HG03571 (cell line): ENCODE data around the gene CELF3.
"Not testable (repeated sequence)": the region's sequence is repeated elsewhere in the genome, so short reads cannot be mapped to it uniquely, and the experiment has no call there.

ENCODE experiments used
- ATAC-seq: cut with Tn5 transposase; IDR thresholded peaks from one replicate; pipeline ENCODE4 v1.9.1; 2021; ENCODE audit not compliant: unreplicated experiment

CELF3 gene

DNA sequence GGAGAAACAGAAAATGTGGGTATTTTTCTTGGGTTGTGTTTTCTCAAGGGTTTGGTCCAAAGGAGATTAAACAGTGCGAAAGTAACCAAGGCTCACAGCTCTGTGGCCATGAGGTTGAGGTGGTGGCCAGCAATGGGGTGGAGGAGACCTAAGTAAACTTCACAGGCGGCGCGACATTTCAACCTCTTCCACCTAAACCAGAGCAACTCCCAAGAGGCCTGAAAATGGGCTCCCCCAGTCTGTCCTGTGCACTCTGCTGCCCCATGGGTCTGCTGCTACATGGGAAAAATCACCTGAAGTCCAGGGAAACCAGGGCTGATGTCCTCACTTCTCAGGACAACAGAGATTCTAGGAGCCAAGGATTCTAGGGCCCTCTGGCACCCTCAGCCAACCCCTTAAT, 12.4 kb downstream of the CELF3 start:
- ATAC-seq, result no peak

DNA sequence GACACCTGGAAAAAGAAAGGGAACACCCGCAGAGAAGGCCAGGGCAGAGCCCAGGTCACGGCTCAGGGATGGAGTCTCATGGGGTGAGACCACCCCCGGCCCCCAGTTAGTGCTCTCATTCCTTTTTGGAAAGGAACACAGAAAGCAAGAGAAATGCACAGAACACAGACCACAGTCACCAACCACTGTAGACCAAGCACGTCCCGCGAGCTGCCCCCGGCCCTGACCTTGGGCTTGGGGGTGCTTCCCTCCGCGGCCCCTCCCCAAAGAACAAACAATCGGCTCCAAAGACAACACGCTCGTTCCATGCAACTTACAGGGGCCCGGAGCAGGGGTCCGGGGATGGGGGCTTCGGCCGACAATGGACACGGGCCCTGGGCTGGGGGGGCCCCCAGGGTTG, 12.8 kb downstream of the CELF3 start:
- ATAC-seq, result no peak

DNA sequence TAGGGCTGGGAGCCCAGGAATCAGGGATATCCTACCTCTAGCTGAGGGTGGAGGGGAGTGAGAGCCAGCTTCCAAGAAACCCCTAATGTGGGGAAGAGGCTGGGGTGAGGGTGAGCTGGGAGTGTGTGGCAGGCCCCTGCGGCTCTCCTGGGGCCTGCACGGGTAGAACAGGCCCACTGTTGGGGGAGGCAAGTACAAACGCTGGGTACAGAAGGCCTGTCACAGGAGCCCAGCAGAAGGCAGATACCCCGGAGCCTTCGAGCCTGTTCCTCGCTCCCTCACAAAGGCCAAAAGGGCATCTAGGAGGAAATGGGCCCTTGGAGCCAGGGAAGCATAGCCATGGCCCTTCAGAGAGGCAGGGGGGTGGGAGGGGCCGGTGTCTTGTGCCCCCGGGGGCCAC, 13.7 kb downstream of the CELF3 start:
- no peak for ATAC-seq

DNA sequence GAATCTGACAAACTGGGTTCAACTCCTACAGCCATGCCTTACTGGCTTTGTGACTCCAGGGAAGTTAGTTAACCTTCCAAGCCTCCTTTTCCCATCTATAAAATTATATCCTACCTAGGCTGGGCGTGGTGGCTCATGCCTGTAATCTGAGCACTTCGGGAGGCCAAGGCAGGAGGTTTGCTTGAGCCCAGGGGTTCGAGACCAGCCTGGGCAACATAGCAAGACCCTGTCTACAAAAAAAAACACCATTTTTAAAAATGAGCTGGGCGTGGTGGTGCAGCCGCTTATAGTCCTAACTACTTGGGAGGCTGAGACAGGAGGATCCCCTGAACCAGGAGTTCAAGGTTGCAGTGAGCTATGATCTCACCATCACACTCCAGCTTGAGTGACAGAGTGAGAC, 15.1 kb downstream of the CELF3 start:
- no peak for ATAC-seq

DNA sequence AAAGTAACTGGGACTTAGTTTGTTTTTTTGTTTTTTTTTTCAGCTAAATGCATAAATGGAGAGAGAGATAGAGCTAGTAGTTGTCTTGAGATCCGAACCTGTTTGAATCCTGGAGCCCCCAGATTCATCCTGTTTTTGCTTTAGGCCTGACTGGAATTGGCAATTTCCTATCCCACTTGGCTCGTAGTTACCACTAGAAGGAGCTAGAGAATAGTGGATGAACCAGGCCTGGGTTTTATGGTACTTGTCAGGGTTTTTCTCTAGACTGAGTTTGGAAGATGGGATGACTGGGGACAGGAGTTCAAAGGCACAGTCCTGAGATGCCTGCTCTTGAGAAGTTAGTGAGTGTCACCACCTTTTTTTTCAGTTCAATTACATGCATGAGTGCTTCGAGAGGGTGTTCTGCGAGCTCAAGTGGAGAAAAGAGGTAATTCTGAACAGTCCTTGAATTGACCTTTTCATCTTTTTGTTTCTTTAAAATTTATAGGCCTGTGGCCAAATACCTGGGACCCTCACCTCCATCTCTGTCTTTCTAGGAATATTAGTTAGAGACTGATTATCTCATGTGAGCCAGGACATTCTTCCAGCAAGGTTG, 23.4 kb downstream of the CELF3 start:
- no peak for ATAC-seq

DNA sequence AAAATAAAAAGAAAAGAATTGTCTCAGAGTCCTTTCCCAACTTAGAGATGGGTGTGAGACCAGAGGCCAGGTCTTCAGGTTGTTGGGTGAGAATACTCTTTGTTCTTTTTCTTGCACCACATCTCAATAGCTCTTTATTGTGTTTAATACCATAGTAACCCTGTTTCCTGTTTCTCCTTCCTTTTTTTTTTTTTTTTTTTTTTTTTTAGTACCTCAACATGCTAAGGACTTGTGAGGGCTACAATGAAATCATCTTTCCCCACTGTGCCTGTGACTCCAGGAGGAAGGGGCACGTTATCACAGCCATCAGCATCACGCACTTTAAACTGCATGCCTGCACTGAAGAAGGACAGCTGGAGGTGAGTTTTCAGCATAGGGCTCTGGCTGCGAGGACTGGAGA, 24.4 kb downstream of the CELF3 start:
- no peak for ATAC-seq

DNA sequence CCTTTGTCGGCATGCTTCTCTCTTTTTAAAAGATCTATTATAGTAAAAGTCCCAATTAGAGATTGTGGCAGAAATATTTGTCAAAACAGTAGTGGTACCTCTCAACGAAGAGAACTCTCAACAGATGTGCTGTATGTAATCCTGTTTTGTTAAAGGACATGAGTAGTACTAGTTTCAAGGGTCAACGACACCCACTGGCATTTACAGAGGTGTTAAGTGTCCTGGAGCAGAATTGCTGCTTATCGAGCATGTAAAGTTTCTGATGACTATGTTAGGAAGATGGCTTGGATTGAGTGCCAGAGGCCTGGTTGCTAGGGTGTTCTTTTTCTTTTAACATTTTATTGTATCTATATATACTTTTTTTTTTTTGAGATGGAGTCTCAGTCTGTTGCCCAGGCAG, 27.1 kb downstream of the CELF3 start:
- no peak for ATAC-seq

DNA sequence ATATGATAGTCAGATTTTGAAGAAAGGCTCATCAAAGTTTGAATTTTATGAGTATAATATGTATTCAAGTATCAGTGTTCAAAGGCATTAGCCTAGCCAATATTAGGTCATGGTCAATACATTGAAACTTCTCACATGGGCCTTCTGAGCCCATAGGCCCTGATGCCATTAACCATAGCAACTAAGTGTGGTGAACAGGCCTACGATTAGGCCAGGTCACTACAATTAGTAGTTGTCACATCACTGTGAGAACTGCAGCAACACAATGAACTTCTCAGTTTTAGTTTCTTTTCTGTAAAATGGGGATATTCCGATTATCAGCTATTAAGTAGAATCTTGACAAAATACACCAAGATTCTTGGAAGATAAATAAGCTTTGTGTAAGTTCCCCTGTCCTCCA, 30.0 kb downstream of the CELF3 start:
- no peak for ATAC-seq

DNA sequence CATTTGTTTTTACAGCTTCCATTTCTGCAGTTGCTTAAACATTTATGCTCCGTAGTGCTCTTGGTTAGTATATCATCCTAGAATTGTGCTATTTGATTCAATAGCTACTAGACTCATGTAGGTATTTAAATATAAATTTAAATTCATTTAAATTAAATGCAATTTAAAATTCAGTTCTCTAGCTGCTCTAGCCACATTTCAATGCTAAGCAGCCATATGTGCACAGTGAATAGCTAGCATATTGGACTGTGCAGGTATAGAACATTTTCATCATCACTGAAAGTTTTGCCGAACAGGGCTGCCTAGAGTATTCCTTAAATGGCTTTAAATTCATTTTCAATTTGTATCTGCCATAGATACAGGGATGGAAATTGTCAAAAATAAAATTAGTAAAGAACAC, 32.5 kb downstream of the CELF3 start:
- ATAC-seq, result no peak

DNA sequence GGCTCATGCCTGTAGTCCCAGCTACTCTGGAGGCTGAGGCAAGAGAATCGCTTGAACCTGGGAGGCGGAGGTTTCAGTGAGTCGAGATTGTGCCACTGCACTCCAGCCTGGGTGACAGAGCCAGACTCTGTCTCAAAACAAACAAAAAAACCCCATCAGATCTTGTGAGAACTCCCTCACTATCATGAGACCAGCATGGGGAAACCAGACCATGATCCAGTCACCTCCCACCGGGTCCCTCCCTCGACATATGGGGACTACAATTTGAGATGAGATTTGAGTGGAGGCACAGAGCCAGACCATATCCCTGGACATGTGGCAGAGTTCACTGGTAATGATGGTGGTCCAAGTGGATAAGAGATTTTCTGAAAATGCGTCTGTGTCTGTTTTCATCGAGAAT, 33.7 kb downstream of the CELF3 start:
- not testable (repeated sequence) for ATAC-seq

DNA sequence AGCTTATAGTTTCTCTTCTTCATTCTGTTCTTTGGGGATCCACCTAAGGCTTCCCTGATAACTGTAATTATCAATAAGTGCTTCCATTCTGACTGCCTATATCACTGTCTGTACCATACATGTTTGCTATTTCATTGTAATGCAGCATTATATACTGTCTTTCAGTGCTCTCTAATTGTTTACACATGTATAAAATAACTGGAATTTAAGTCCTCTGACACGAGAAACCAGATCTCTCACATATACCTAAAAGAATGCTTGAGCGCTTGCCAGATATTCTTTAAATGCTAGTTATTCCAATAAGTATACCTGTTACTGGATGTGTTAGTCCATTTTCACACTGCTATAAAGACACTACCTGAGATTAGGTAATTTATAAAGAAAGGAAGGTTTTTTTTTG, 34.7 kb downstream of the CELF3 start:
- ATAC-seq, result no peak

DNA sequence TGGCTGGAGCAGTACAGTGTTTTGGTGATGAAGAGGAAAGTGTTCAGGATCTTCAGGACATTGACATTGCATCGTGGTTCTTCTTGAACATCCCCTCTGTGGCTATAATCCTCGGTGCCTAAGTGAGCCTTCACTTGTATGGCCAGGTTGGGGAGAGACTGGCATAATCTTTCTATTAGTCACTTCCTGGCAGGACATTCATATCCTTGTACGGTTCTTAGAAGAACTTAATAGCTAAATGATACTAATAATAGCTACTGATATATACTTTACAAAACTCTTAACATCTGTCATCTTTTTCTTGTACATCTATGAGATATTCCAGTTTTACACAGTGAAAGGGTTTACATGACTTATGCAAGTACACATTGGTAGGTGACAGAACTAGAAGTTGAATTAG, 35.8 kb downstream of the CELF3 start:
- no peak for ATAC-seq

DNA sequence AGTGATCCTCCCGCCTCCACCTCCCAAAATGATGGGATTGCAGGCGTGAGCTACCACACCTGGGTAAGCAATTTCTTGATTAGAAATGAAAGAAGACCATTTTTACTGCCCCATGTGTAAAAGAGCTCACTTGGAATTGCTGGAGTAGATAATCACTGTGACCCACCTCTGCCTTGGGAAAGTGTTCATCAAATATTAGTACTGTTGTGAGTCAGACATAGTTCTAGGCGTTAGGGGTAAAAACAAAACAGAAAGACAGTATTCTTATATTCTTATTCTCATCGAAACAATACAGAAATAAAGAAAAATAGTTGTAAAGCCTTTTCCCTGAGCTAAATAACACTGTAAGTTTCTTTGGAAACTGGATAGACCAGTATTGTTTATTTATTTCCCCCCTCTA, 36.2 kb downstream of the CELF3 start:
- no peak for ATAC-seq

DNA sequence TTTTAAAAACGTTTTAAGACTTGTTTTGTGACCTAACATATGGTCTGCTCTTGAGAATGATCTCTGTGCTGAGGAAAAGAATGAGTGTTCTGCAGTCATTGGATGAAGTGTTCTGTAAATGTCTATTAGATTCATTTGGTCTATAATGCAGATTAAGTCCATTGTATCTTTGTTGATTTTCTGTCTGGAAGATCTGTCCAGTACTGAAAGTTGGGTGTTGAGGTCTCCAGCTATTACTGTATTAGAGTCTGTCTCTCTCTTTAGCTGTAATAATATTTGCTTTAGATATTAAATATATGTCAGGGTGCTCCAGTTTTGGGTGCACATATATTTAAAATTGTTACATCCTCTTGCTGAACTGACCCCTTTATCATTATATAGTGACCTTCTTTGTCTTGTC, 43.2 kb downstream of the CELF3 start:
- no peak for ATAC-seq

DNA sequence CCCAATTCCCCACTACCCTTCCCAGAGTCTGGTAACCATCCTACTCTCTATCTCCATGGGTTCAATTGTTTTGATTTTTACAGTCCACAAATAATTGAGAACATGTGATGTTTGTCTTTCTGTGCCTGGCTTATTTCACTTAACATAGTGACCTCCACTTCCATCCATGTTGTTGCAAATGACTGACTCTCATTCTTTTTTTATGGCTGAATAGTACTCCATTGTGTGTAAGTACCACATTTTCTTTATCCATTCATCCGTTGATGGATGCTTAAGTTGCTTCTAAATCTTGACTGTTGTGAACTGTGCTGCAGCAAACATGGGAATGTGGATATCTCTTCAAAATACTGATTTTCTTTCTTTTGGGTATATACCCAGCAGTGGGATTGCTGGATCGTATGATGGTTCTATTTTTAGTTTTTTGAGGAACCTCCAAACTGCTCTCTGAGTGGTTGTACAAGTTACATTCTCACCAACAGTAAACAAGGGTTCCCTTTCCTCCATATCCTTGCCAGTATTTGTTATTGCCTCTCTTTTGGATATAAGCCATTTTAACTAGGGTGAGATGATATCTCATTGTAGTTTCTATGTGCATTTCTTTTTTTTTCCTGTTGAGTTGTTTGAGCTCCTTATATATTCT, 46.4 kb downstream of the CELF3 start:
- ATAC-seq, result not testable (repeated sequence)

DNA sequence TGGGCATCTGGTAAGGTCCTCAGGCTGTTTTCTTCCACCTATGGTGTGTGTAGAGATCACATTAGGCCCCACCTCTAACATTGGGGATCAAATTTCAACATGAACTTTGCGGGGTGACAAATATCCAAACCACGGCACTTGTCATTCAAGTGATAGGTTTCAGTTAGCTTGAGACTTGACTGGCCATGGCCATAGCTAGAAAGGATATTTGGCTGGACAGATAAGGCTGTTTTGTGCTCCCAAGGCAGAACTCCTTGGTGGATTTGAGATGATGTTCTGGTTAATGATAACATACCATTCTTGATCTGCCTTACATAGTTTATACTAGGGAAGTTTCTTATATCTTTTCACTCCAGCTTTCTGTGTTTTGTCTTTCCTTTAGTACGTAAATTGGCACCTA, 48.5 kb downstream of the CELF3 start:
- no peak for ATAC-seq

DNA sequence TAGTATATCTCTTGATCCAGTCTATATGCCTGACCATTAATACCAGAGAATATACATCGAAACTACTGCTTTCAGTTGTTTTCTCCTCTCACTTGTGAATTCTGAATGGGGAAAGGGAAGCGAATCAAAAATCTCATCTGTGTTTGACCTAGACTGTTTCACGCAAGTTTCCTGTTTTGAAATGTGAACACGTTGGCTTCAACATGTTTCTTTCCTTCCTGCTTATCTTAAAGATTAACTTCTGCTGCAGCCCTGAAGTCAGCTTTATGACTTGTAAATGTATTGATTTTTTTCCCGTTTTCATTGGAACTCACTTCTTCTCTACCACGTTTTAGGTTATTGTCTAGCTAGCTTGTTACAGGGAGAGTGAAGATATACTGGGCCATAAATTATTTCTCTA, 54.9 kb downstream of the CELF3 start:
- no peak for ATAC-seq

DNA sequence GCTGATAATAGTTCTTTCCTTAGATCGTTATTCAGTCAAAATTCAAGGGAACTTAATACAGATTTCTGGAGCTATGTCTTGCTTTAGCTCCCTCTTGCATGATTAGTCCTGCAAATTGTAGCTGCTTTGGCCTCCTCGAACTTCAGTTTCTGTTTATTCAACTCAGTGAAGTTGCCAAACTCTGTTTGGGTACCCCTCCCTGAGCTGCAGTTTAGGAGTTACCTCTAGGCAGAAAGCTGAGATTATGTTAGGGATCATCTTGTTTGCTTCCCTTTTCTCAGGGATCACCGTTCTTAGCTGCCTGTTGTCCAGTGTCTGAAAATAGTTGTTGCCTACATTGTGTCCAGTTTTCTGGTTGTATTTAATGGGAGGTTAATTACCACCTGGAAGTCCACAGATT, 61.2 kb downstream of the CELF3 start:
- no peak for ATAC-seq

DNA sequence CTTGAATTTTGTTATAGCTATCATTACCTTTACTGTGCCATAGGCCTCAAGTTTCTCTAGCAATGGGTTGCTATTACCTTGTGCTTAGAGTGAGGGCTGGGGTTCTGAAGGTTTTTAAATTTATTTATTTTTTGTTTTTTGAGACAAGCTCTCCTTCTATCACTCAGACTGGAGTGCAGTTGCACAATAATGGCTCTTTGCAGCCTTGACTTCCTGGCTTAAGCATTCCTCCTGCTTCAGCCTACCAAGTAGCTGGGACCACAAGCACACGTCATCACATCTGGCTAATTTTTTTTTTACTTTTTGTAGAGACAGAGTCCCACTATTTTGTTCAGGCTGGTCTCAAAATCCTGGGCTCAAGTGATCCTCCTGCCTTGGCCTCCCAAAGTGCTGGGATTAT, 63.2 kb downstream of the CELF3 start:
- no peak for ATAC-seq
